GM20000 (cell line): Measurements from ENCODE around the gene TARBP1.
"Not testable (repeated sequence)": the region's sequence is repeated elsewhere in the genome, so short reads cannot be mapped to it uniquely, and the experiment has no call there.

Source experiments
- DNase-seq: peaks from one replicate; pipeline ENCODE4 v3.0.0; 2012; ENCODE audit warnings: low spot score
- TF ChIP-seq, protein P1 (sequence below): IDR thresholded peaks from 2 replicates; pipeline ENCODE4 v1.5.1; 2012; ENCODE audit warnings: mild to moderate bottlenecking, control low read depth; ENCODE audit errors: extremely low read depth, missing control alignments

Gene TARBP1

DNA sequence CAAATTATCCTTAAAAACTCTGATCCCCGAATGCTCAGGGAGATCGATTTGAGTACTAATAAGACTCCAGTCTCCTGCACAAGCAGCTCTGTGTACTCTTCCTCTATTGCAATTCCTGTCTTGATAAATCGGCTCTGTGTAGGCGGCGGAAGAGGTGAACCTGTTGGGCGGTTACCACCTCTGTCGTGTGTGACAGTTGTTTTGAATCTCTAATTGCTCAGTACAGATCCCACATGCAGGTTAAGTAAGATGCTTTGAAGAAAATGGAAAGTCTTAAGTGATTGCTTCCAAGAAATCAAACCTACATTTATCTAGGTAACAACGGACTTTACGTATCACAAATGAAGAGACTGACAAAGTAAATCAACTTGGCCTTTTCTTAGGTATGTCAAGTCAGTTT is 70.2 kb downstream of the TARBP1 start:
- TF ChIP-seq, protein P1, sequence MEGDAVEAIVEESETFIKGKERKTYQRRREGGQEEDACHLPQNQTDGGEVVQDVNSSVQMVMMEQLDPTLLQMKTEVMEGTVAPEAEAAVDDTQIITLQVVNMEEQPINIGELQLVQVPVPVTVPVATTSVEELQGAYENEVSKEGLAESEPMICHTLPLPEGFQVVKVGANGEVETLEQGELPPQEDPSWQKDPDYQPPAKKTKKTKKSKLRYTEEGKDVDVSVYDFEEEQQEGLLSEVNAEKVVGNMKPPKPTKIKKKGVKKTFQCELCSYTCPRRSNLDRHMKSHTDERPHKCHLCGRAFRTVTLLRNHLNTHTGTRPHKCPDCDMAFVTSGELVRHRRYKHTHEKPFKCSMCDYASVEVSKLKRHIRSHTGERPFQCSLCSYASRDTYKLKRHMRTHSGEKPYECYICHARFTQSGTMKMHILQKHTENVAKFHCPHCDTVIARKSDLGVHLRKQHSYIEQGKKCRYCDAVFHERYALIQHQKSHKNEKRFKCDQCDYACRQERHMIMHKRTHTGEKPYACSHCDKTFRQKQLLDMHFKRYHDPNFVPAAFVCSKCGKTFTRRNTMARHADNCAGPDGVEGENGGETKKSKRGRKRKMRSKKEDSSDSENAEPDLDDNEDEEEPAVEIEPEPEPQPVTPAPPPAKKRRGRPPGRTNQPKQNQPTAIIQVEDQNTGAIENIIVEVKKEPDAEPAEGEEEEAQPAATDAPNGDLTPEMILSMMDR, result no peak
- no peak for DNase-seq

DNA sequence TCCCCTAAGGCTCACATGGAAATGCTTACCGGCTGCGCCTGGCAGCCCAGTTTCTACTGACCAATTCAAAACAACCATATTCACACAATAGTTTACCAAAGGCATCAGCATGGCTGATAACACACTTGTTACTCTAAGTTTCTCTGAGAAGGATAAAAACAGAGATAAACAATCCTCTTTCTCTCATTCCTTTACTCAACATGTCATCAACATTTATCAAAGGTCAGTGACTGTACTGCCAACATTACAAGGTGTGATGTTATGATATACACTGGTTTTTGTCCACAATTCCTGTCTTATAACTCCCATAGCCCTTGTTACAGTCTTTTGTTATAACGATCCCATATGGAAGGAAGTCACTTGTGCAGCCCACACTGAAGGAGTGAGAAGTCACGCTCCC is 72.1 kb downstream of the TARBP1 start:
- TF ChIP-seq, protein P1, result no peak
- no peak for DNase-seq

DNA sequence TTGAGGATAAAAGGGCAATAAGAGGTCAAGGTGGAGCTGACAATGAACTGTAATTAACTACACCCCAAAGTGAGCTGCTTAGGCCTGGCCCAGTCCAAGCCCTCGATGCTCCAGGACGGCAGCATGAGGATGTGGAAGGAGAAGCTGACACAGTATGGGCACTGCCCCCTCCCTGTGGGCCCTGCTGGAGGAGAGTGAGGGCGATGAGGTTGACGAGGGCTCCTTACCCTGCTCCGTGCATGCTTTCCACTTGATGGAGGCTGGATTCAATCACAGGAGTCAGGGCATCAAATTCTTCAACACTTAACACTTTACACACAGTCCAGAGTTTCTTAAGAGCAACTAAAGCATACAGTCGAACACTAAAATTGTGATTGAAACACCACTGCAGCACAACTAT is 73.3 kb downstream of the TARBP1 start:
- TF ChIP-seq, protein P1, result no peak
- no peak for DNase-seq

DNA sequence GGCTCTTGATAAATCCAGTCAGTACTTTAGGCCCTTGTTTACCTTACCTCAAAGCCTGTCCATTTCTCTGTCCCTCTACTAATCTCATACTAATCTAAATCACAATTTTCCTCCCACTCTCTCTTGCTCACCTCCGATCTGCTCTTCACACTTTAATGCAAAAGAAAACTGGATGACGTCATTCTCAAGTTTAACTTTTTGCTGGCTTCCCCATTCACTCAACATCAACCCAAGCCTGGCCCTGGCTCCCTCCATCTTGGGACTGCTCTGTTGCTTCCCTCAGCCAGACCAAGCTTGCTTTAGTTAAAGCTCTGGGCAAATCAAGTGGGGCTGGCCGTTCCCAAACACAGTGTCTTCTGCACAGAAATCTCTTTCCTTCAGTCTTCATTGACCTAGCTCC is 76.0 kb downstream of the TARBP1 start:
- no peak for DNase-seq
- TF ChIP-seq, protein P1, result no peak

DNA sequence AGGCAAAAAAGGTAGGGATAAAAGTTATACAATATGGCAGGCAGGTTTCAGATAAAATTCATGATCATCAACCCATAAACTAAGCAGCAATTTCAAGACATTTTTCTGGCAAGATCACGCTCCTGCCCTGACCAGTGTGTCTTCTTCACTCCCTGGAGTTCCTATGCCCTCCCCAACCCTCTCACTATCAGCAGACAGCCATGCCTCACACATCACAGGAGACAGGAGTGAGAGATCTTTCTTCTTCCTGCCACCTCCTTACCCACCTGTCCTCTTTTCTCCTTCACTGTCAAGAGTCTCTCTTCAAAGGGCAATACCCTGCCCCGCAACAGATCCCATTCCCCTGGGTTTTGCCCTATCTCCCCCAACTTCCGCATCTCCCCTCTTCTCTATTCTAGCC is 77.3 kb downstream of the TARBP1 start:
- no peak for DNase-seq
- TF ChIP-seq, protein P1, result no peak

DNA sequence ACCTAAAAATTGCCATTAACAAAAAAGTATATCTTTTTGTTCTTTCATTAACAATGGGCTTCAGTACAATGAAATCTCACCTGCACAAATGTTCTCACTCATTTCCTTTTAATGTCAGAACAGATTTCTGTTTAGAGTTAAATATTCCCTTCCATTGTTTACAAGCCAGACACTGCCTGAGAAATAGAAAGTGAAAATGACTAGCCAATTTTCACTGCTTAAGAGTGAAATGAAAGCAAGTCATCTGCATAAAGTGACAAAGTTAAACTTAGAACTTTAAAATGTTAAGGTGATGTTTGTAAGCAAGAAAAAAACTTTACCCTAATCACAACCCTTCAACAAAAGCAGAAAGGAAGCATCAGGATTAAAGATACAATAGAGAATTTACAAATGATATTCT is 78.2 kb downstream of the TARBP1 start:
- TF ChIP-seq, protein P1, result no peak
- peak; percentile 58 for DNase-seq

DNA sequence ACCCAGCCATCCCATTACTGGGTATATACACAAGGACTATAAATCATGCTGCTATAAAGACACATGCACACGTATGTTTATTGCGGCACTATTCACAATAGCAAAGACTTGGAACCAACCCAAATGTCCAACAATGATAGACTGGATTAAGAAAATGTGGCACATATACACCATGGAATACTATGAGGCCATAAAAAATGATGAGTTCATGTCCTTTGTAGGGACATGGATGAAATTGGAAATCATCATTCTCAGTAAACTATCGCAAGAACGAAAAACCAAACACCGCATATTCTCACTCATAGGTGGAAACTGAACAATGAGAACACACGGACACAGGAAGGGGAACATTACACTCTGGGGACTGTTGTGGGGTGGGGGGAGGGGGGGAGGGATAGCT is 79.5 kb downstream of the TARBP1 start:
- DNase-seq, result not testable (repeated sequence)

DNA sequence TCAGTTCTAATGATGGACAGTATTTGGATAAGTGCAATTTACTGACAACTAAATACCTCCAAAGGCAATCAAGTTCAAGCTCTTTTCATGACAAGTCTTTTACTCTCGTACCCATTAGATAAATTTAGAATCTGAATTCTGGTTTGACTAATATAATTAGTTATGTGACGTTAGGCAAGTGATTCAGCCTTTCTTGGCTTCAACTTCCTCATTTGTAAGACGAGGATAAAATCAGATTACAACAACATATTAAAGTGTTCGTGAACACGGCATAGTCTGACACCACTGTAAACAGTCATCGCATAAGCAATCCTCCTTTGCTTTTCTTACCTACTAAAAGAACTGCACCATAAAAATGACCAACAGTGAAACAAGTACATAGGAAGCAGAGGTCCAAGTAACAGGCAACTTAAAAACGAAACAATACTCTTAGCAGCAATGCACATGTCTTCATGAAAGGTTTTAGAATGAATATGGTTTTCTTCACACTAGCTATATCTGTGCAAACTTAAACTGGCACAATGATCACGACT is 80.1 kb downstream of the TARBP1 start:
- TF ChIP-seq, protein P1, result no peak
- DNase-seq, result peak; percentile 68
